ENCODE data around the gene ITPR1.
"Not testable (repeated sequence)": the region's sequence is repeated elsewhere in the genome, so short reads cannot be mapped to it uniquely, and the experiment has no call there.

Gene ITPR1

GRCh38 chr3:4587838-4588105 lies 94.6 kb downstream of the ITPR1 start:
- Histone ChIP-seq H4K8ac (ENCODE audit: low read depth, low read length) (no peak overlapping the region), H2BK15ac (replicated peaks; ENCODE audit: low read depth) (no peak overlapping the region), H3K36me3 (ENCODE audit: control insufficient read depth, insufficient read depth, low read length) (no peaks in the 10 kb centered on the region), H3K9ac (ENCODE audit: low read length) (no peak overlapping the region), H3K23ac (ENCODE audit: low read length) (no peak overlapping the region), H2BK5ac (ENCODE audit: low read length) (no peak overlapping the region), H4K5ac (ENCODE audit: low read length) (no peak overlapping the region), H3K4ac (ENCODE audit: low read depth, low read length) (no peak overlapping the region), H3K4me3 (ENCODE audit: low read length) (no peak overlapping the region), H3K56ac (ENCODE audit: low read length) (no peak overlapping the region), H3K79me1 (ENCODE audit: low read length) (no peaks in the 10 kb centered on the region), H3K4me1 (ENCODE audit: control insufficient read depth, low read depth, low read length) (peaks cover 5% of the 10 kb centered on the region), H3K79me2 (ENCODE audit: control insufficient read depth, insufficient read depth, low read length) (no peaks in the 10 kb centered on the region), H2AK5ac (ENCODE audit: low read length) (no peak overlapping the region), H3K27me3 (ENCODE audit: insufficient read depth, low read length, poor library complexity) (no peaks in the 10 kb centered on the region), H3K27ac (ENCODE audit: low read depth, low read length) (no peak overlapping the region), H3K4me2 (ENCODE audit: low read length) (no peak overlapping the region), H2BK120ac (ENCODE audit: low read depth, low read length) (no peak overlapping the region), H3K18ac (ENCODE audit: low read length) (no peak overlapping the region)
- no peak for DNase-seq

GRCh38 chr3:4588466-4588865 lies 95.3 kb downstream of the ITPR1 start:
- Histone ChIP-seq H3K36me3 (ENCODE audit: control insufficient read depth, insufficient read depth, low read length) (no peaks in the 10 kb centered on the region), H2BK5ac (ENCODE audit: low read length) (no peak overlapping the region), H3K27ac (ENCODE audit: low read depth, low read length) (no peak overlapping the region), H3K79me2 (ENCODE audit: control insufficient read depth, insufficient read depth, low read length) (no peaks in the 10 kb centered on the region), H3K4ac (ENCODE audit: low read depth, low read length) (no peak overlapping the region), H3K27me3 (ENCODE audit: insufficient read depth, low read length, poor library complexity) (no peaks in the 10 kb centered on the region), H2BK15ac (replicated peaks; ENCODE audit: low read depth) (no peak overlapping the region), H3K4me2 (ENCODE audit: low read length) (no peak overlapping the region), H3K56ac (ENCODE audit: low read length) (no peak overlapping the region), H3K79me1 (ENCODE audit: low read length) (no peaks in the 10 kb centered on the region), H3K18ac (ENCODE audit: low read length) (no peak overlapping the region), H2AK5ac (ENCODE audit: low read length) (no peak overlapping the region), H3K23ac (ENCODE audit: low read length) (no peak overlapping the region), H3K4me3 (ENCODE audit: low read length) (no peak overlapping the region), H2BK120ac (ENCODE audit: low read depth, low read length) (no peak overlapping the region), H4K8ac (ENCODE audit: low read depth, low read length) (no peak overlapping the region), H4K5ac (ENCODE audit: low read length) (no peak overlapping the region), H3K9ac (ENCODE audit: low read length) (no peak overlapping the region), H3K4me1 (ENCODE audit: control insufficient read depth, low read depth, low read length) (peaks cover 5% of the 10 kb centered on the region)
- no CpG with 5 or more reads among the region's 4 CpGs for WGBS (ENCODE audit: extremely low coverage, insufficient coverage, low lambda C conversion rate)
- DNase-seq, result no peak

GRCh38 chr3:4589475-4590097 lies 96.4 kb downstream of the ITPR1 start:
- H3K4me3 ChIP-seq (ENCODE audit: low read length), result no peak overlapping the region
- no peaks in the 10 kb centered on the region for H3K27me3 ChIP-seq (ENCODE audit: insufficient read depth, low read length, poor library complexity)
- H3K9ac ChIP-seq (ENCODE audit: low read length), result no peak overlapping the region
- DNase-seq, result no peak
- no peak overlapping the region for H4K5ac ChIP-seq (ENCODE audit: low read length)
- no peaks in the 10 kb centered on the region for H3K36me3 ChIP-seq (ENCODE audit: control insufficient read depth, insufficient read depth, low read length)
- H3K23ac ChIP-seq (ENCODE audit: low read length), result no peak overlapping the region
- H3K4me1 ChIP-seq (ENCODE audit: control insufficient read depth, low read depth, low read length), result peaks cover 5% of the 10 kb centered on the region
- H4K8ac ChIP-seq (ENCODE audit: low read depth, low read length), result no peak overlapping the region
- H3K79me2 ChIP-seq (ENCODE audit: control insufficient read depth, insufficient read depth, low read length), result no peaks in the 10 kb centered on the region
- no CpG with 5 or more reads among the region's 4 CpGs for WGBS (ENCODE audit: extremely low coverage, insufficient coverage, low lambda C conversion rate)
- H3K56ac ChIP-seq (ENCODE audit: low read length), result no peak overlapping the region
- no peak overlapping the region for H3K4ac ChIP-seq (ENCODE audit: low read depth, low read length)
- no peak overlapping the region for H2BK15ac ChIP-seq (replicated peaks; ENCODE audit: low read depth)
- no peak overlapping the region for H2AK5ac ChIP-seq (ENCODE audit: low read length)
- H2BK120ac ChIP-seq (ENCODE audit: low read depth, low read length), result no peak overlapping the region
- no peak overlapping the region for H2BK5ac ChIP-seq (ENCODE audit: low read length)
- H3K79me1 ChIP-seq (ENCODE audit: low read length), result no peaks in the 10 kb centered on the region
- H3K18ac ChIP-seq (ENCODE audit: low read length), result no peak overlapping the region
- H3K27ac ChIP-seq (ENCODE audit: low read depth, low read length), result no peak overlapping the region
- H3K4me2 ChIP-seq (ENCODE audit: low read length), result no peak overlapping the region

GRCh38 chr3:4590849-4591248 lies 97.7 kb downstream of the ITPR1 start:
- H4K8ac ChIP-seq (ENCODE audit: low read depth, low read length); H2BK15ac ChIP-seq (replicated peaks; ENCODE audit: low read depth); H3K79me1 ChIP-seq (ENCODE audit: low read length); H2AK5ac ChIP-seq (ENCODE audit: low read length); DNase-seq; H3K4ac ChIP-seq (ENCODE audit: low read depth, low read length); H3K36me3 ChIP-seq (ENCODE audit: control insufficient read depth, insufficient read depth, low read length); H3K4me2 ChIP-seq (ENCODE audit: low read length); H3K4me3 ChIP-seq (ENCODE audit: low read length); H3K18ac ChIP-seq (ENCODE audit: low read length); H3K9ac ChIP-seq (ENCODE audit: low read length); H2BK5ac ChIP-seq (ENCODE audit: low read length); H2BK120ac ChIP-seq (ENCODE audit: low read depth, low read length); H4K5ac ChIP-seq (ENCODE audit: low read length); H3K23ac ChIP-seq (ENCODE audit: low read length); H3K27ac ChIP-seq (ENCODE audit: low read depth, low read length); H3K79me2 ChIP-seq (ENCODE audit: control insufficient read depth, insufficient read depth, low read length); H3K27me3 ChIP-seq (ENCODE audit: insufficient read depth, low read length, poor library complexity); H3K56ac ChIP-seq (ENCODE audit: low read length); H3K4me1 ChIP-seq (ENCODE audit: control insufficient read depth, low read depth, low read length): not testable (repeated sequence)
- WGBS (ENCODE audit: extremely low coverage, insufficient coverage, low lambda C conversion rate), result no CpG with 5 or more reads among the region's 2 CpGs

GRCh38 chr3:4591669-4592068 lies 98.5 kb downstream of the ITPR1 start:
- Histone ChIP-seq H3K79me2 (ENCODE audit: control insufficient read depth, insufficient read depth, low read length) (no peaks in the 10 kb centered on the region), H4K5ac (ENCODE audit: low read length) (no peak overlapping the region), H3K4me1 (ENCODE audit: control insufficient read depth, low read depth, low read length) (peaks cover 3% of the 10 kb centered on the region), H3K36me3 (ENCODE audit: control insufficient read depth, insufficient read depth, low read length) (no peaks in the 10 kb centered on the region), H3K4ac (ENCODE audit: low read depth, low read length) (no peak overlapping the region), H3K18ac (ENCODE audit: low read length) (no peak overlapping the region), H3K56ac (ENCODE audit: low read length) (no peak overlapping the region), H2AK5ac (ENCODE audit: low read length) (no peak overlapping the region), H3K4me3 (ENCODE audit: low read length) (no peak overlapping the region), H3K27ac (ENCODE audit: low read depth, low read length) (no peak overlapping the region), H3K9ac (ENCODE audit: low read length) (no peak overlapping the region), H3K27me3 (ENCODE audit: insufficient read depth, low read length, poor library complexity) (no peaks in the 10 kb centered on the region), H2BK15ac (replicated peaks; ENCODE audit: low read depth) (no peak overlapping the region), H3K23ac (ENCODE audit: low read length) (no peak overlapping the region), H4K8ac (ENCODE audit: low read depth, low read length) (no peak overlapping the region), H3K79me1 (ENCODE audit: low read length) (no peaks in the 10 kb centered on the region), H2BK120ac (ENCODE audit: low read depth, low read length) (no peak overlapping the region), H2BK5ac (ENCODE audit: low read length) (no peak overlapping the region), H3K4me2 (ENCODE audit: low read length) (no peak overlapping the region)
- DNase-seq, result no peak
- no CpG with 5 or more reads among the region's 3 CpGs for WGBS (ENCODE audit: extremely low coverage, insufficient coverage, low lambda C conversion rate)

- peaks cover 3% of the 10 kb centered on the region for H3K4me1 ChIP-seq (ENCODE audit: control insufficient read depth, low read depth, low read length)
- no peaks in the 10 kb centered on the region for H3K27me3 ChIP-seq (ENCODE audit: insufficient read depth, low read length, poor library complexity)
- H4K8ac ChIP-seq (ENCODE audit: low read depth, low read length), result no peak overlapping the region
- H4K5ac ChIP-seq (ENCODE audit: low read length), result no peak overlapping the region
- no peak overlapping the region for H2BK120ac ChIP-seq (ENCODE audit: low read depth, low read length)
- H3K4me3 ChIP-seq (ENCODE audit: low read length), result no peak overlapping the region
- no peak for DNase-seq
- no peak overlapping the region for H3K27ac ChIP-seq (ENCODE audit: low read depth, low read length)
- no peaks in the 10 kb centered on the region for H3K79me1 ChIP-seq (ENCODE audit: low read length)
- no peak overlapping the region for H3K18ac ChIP-seq (ENCODE audit: low read length)
- H2BK15ac ChIP-seq (replicated peaks; ENCODE audit: low read depth), result no peak overlapping the region
- no peak overlapping the region for H3K23ac ChIP-seq (ENCODE audit: low read length)
- no peak overlapping the region for H3K56ac ChIP-seq (ENCODE audit: low read length)
- no peak overlapping the region for H3K4ac ChIP-seq (ENCODE audit: low read depth, low read length)
- no peak overlapping the region for H2AK5ac ChIP-seq (ENCODE audit: low read length)
- no peak overlapping the region for H3K9ac ChIP-seq (ENCODE audit: low read length)
- no peaks in the 10 kb centered on the region for H3K79me2 ChIP-seq (ENCODE audit: control insufficient read depth, insufficient read depth, low read length)
- no CpG with 5 or more reads among the region's 5 CpGs for WGBS (ENCODE audit: extremely low coverage, insufficient coverage, low lambda C conversion rate)
- no peak overlapping the region for H3K4me2 ChIP-seq (ENCODE audit: low read length)
- no peak overlapping the region for H2BK5ac ChIP-seq (ENCODE audit: low read length)
- H3K36me3 ChIP-seq (ENCODE audit: control insufficient read depth, insufficient read depth, low read length), result no peaks in the 10 kb centered on the region
Measured at GRCh38 chr3:4593014-4593413, 99.9 kb downstream of the ITPR1 start.
